K562 (cell line): Measurements from ENCODE around the gene SLC12A9. TPM values are rescaled to one million over a fixed set of nuclear protein-coding genes. Genes with fewer than 3 reads are reported as not detected.

ENCODE experiments used
- HDAC8 ChIP-seq: fragments of 450-650 bp; IDR thresholded peaks from 2 replicates; pipeline ENCODE4 v1.6.1; 2016; ENCODE audit warnings: mild to moderate bottlenecking, missing genetic modification characterization, moderate library complexity, missing compliant biosample characterization
- KAT7 ChIP-seq: sonication (generic); formaldehyde crosslinking; IDR thresholded peaks from 2 replicates; pipeline ENCODE4 v1.8.0; 2022; ENCODE audit warnings: missing genetic modification reagents, mild to moderate bottlenecking, borderline replicate concordance
- LARP7 ChIP-seq: fragments of 450-650 bp; IDR thresholded peaks from 2 replicates; pipeline ENCODE4 v1.6.1; 2016
- MCM5 ChIP-seq: fragments of 450-650 bp; IDR thresholded peaks from 2 replicates; pipeline ENCODE4 v1.6.1; 2016; ENCODE audit warnings: low read depth
- POU5F1 ChIP-seq: fragments of 150-350 bp; IDR thresholded peaks from 2 replicates; pipeline ENCODE4 v1.6.1; 2014; ENCODE audit warnings: borderline replicate concordance, low read length, low read depth, mild to moderate bottlenecking; ENCODE audit not compliant: partially characterized antibody
- SRF ChIP-seq, 2 experiments: fragments of 250-450, 450-650 bp in 1 of 2; sonication (Bioruptor Pico) in 1 of 2; sonication (generic) in 1 of 2; formaldehyde crosslinking; IDR thresholded peaks; 2 replicates each; pipeline versions ENCODE4 v1.5.0 to v1.5.1; 2020 to 2022; ENCODE audit warnings: mild to moderate bottlenecking in 1 of 2, missing genetic modification reagents in 1 of 2
- TCF3 ChIP-seq: sonication (generic); formaldehyde crosslinking; IDR thresholded peaks from 2 replicates; pipeline ENCODE4 v1.4.0; 2020; ENCODE audit warnings: mild to moderate bottlenecking, missing genetic modification reagents
- THRAP3 ChIP-seq: fragments of 450-650 bp; IDR thresholded peaks from 2 replicates; pipeline ENCODE4 v1.6.1; 2016; ENCODE audit warnings: mild to moderate bottlenecking, inconsistent platforms, borderline replicate concordance
- ZC3H11A ChIP-seq: IDR thresholded peaks from 2 replicates; pipeline ENCODE4 v1.6.1; 2012; ENCODE audit warnings: low read depth, low read length, improper control_type of control experiment
- ZNF175 ChIP-seq: fragments of 200-800 bp; sonication (Bioruptor generic); IDR thresholded peaks from 2 replicates; pipeline ENCODE4 v1.6.1; 2016; ENCODE audit warnings: low read depth, mild to moderate bottlenecking, missing genetic modification characterization, missing compliant biosample characterization
- ZNF224 ChIP-seq: sonication (generic); formaldehyde crosslinking; IDR thresholded peaks from 2 replicates; pipeline ENCODE4 v1.8.0; 2022; ENCODE audit warnings: mild to moderate bottlenecking, missing genetic modification reagents
- ZNF76 ChIP-seq: fragments of 250-450 bp; sonication (Bioruptor Pico); IDR thresholded peaks from 2 replicates; pipeline ENCODE4 v1.4.0; 2020; ENCODE audit warnings: mild to moderate bottlenecking, moderate library complexity, borderline replicate concordance
- ZSCAN29 ChIP-seq: fragments of 450-650 bp; IDR thresholded peaks from 2 replicates; pipeline ENCODE4 v1.6.1; 2017
- polyA plus RNA-seq, 8 experiments: library from polyadenylated mRNA; depleted of rRNA in 4 of 8; stranded (reverse) in 5 of 8; unstranded in 3 of 8; fragments of >200 nt; fragmentation: Nextera tagmentation in 2 of 8; fragmentation: Illumina TruSeq in 1 of 8; extraction: Ambion mirVana in 2 of 8; extraction: Trizol in 1 of 8; gene quantifications; 2 replicates each; pipeline versions ENCODE4 v1.2.1 to v1.2.3, GENCODE V29; 2011 to 2014; ENCODE audit warnings: inconsistent platforms in 1 of 8, missing spikeins in 1 of 8
- total RNA-seq, 7 experiments: library from RNA; depleted of rRNA in 6 of 7; stranded (reverse); fragments of >200 nt in 6 of 7; fragmentation: Illumina TruSeq in 2 of 7; extraction: Trizol in 2 of 7; gene quantifications; 2 replicates each; pipeline versions ENCODE4 v1.2.1 to v1.2.3, GENCODE V29; 2011 to 2021; ENCODE audit warnings: low replicate concordance in 1 of 7
- TF ChIP-seq, protein P1 (sequence below): fragments of 450-650 bp; formaldehyde crosslinking; IDR thresholded peaks from 2 replicates; pipeline ENCODE4 v1.4.0; 2022; ENCODE audit warnings: missing genetic modification characterization
- TF ChIP-seq, protein P2 (sequence below): IDR thresholded peaks from 2 replicates; pipeline ENCODE4 v1.6.1; 2011; ENCODE audit warnings: borderline replicate concordance, low read depth, mild to moderate bottlenecking, moderate library complexity, low read length; ENCODE audit not compliant: insufficient read depth, poor library complexity, severe bottlenecking
- TF ChIP-seq, protein P3 (sequence below): fragments of 450-650 bp; IDR thresholded peaks from 2 replicates; pipeline ENCODE4 v1.6.1; 2017; ENCODE audit warnings: antibody characterized with exemption
- TF ChIP-seq, protein P4 (sequence below): IDR thresholded peaks from 3 replicates; pipeline ENCODE4 v1.6.1; 2011; ENCODE audit warnings: borderline replicate concordance, mild to moderate bottlenecking, moderate library complexity; ENCODE audit not compliant: insufficient read length; ENCODE audit errors: extremely low read depth
- TF ChIP-seq, protein P5 (sequence below): fragments of 250-450 bp; sonication (Bioruptor Pico); IDR thresholded peaks from 2 replicates; pipeline ENCODE4 v1.4.0; 2020; ENCODE audit warnings: mild to moderate bottlenecking

SLC12A9 gene
- total and polyA plus RNA-seq, 9 of the 15 experiments (the other 6 are each of a cell fraction or from before 2014, with no cell fraction given): 0.06 to 20.2 (median 10.7) TPM

DNA sequence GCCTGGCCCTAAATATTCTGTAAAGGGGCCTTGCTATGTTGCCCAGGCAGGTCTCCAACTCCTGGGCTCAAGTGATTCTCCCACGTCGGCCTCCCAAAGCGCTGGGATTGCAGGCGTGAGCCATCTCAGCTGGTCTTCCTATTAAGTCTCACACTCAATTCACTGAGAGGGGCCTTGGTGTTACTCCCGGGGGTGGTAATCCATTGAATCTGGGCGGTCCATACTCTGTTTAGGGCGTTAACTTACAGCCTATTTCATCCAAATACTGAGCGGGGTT, 21.7 kb downstream of the SLC12A9 start (continued):
- TF ChIP-seq MCM5: no peak
- TF ChIP-seq, protein P1, sequence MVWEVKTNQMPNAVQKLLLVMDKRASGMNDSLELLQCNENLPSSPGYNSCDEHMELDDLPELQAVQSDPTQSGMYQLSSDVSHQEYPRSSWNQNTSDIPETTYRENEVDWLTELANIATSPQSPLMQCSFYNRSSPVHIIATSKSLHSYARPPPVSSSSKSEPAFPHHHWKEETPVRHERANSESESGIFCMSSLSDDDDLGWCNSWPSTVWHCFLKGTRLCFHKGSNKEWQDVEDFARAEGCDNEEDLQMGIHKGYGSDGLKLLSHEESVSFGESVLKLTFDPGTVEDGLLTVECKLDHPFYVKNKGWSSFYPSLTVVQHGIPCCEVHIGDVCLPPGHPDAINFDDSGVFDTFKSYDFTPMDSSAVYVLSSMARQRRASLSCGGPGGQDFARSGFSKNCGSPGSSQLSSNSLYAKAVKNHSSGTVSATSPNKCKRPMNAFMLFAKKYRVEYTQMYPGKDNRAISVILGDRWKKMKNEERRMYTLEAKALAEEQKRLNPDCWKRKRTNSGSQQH (CRISPR knock-in tag): no peak
- TF ChIP-seq, protein P2, sequence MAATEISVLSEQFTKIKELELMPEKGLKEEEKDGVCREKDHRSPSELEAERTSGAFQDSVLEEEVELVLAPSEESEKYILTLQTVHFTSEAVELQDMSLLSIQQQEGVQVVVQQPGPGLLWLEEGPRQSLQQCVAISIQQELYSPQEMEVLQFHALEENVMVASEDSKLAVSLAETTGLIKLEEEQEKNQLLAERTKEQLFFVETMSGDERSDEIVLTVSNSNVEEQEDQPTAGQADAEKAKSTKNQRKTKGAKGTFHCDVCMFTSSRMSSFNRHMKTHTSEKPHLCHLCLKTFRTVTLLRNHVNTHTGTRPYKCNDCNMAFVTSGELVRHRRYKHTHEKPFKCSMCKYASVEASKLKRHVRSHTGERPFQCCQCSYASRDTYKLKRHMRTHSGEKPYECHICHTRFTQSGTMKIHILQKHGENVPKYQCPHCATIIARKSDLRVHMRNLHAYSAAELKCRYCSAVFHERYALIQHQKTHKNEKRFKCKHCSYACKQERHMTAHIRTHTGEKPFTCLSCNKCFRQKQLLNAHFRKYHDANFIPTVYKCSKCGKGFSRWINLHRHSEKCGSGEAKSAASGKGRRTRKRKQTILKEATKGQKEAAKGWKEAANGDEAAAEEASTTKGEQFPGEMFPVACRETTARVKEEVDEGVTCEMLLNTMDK: no peak
- TF ChIP-seq, protein P3, sequence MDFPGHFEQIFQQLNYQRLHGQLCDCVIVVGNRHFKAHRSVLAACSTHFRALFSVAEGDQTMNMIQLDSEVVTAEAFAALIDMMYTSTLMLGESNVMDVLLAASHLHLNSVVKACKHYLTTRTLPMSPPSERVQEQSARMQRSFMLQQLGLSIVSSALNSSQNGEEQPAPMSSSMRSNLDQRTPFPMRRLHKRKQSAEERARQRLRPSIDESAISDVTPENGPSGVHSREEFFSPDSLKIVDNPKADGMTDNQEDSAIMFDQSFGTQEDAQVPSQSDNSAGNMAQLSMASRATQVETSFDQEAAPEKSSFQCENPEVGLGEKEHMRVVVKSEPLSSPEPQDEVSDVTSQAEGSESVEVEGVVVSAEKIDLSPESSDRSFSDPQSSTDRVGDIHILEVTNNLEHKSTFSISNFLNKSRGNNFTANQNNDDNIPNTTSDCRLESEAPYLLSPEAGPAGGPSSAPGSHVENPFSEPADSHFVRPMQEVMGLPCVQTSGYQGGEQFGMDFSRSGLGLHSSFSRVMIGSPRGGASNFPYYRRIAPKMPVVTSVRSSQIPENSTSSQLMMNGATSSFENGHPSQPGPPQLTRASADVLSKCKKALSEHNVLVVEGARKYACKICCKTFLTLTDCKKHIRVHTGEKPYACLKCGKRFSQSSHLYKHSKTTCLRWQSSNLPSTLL: no peak
- TF ChIP-seq HDAC8: no peak
- no peak for TF ChIP-seq SRF (CRISPR knock-in tag; IDR thresholded peaks at IDR 0.05)
- TF ChIP-seq, protein P4, sequence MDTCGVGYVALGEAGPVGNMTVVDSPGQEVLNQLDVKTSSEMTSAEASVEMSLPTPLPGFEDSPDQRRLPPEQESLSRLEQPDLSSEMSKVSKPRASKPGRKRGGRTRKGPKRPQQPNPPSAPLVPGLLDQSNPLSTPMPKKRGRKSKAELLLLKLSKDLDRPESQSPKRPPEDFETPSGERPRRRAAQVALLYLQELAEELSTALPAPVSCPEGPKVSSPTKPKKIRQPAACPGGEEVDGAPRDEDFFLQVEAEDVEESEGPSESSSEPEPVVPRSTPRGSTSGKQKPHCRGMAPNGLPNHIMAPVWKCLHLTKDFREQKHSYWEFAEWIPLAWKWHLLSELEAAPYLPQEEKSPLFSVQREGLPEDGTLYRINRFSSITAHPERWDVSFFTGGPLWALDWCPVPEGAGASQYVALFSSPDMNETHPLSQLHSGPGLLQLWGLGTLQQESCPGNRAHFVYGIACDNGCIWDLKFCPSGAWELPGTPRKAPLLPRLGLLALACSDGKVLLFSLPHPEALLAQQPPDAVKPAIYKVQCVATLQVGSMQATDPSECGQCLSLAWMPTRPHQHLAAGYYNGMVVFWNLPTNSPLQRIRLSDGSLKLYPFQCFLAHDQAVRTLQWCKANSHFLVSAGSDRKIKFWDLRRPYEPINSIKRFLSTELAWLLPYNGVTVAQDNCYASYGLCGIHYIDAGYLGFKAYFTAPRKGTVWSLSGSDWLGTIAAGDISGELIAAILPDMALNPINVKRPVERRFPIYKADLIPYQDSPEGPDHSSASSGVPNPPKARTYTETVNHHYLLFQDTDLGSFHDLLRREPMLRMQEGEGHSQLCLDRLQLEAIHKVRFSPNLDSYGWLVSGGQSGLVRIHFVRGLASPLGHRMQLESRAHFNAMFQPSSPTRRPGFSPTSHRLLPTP: no peak
- 0 out of 2 replicates have a peak, but pooled peaks have one; percentile 49 for TF ChIP-seq ZSCAN29
- no peak for TF ChIP-seq ZC3H11A
- TF ChIP-seq ZNF76: no peak
- TF ChIP-seq THRAP3: no peak
- TF ChIP-seq LARP7: no peak
- TF ChIP-seq ZNF175 (CRISPR knock-in tag): no peak
- no peak for TF ChIP-seq ZNF224
- no peak for TF ChIP-seq POU5F1
- TF ChIP-seq TCF3 (CRISPR knock-in tag): 0 out of 2 replicates have a peak, but pooled peaks have one; percentile 4
- no peak for TF ChIP-seq KAT7 (CRISPR knock-in tag)
- TF ChIP-seq, protein P5, sequence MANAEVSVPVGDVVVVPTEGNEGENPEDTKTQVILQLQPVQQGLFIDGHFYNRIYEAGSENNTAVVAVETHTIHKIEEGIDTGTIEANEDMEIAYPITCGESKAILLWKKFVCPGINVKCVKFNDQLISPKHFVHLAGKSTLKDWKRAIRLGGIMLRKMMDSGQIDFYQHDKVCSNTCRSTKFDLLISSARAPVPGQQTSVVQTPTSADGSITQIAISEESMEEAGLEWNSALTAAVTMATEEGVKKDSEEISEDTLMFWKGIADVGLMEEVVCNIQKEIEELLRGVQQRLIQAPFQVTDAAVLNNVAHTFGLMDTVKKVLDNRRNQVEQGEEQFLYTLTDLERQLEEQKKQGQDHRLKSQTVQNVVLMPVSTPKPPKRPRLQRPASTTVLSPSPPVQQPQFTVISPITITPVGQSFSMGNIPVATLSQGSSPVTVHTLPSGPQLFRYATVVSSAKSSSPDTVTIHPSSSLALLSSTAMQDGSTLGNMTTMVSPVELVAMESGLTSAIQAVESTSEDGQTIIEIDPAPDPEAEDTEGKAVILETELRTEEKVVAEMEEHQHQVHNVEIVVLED (CRISPR knock-in tag): no peak
